ENCODE measurements around the gene PARP8. TPM values are rescaled to one million over a fixed set of nuclear protein-coding genes. Genes with fewer than 3 reads are reported as not detected.

PARP8 gene
- total and polyA plus RNA-seq, 9 donors, result 4.4 to 21.4 (median 18.4) TPM

DNA sequence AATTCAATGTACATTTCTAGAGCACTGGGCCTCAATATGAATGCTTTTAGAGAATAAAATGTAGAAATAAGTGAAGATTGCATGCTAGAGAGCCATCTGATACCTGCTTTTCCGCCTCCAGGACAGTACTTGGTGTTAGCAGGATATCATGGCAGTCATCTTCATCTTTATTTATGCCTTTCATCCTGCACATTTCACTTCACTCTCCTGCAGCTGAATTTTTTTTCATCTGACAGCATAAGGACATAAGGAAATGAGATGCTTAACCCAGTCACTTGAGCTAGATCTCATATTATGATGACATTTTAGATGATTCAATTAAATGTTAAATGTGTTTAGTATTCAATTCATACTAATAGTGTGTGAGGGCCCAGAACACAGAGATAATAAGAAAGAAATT lies 162.6 kb downstream of the PARP8 start:
- no peaks in the 10 kb centered on the region for H3K9me3 ChIP-seq
- H3K27ac ChIP-seq, result no peak overlapping the region
- H3K27me3 ChIP-seq, result no peaks in the 10 kb centered on the region
- no peaks in the 10 kb centered on the region for H3K4me1 ChIP-seq (ENCODE audit: insufficient read depth)
- TF ChIP-seq, protein P1, sequence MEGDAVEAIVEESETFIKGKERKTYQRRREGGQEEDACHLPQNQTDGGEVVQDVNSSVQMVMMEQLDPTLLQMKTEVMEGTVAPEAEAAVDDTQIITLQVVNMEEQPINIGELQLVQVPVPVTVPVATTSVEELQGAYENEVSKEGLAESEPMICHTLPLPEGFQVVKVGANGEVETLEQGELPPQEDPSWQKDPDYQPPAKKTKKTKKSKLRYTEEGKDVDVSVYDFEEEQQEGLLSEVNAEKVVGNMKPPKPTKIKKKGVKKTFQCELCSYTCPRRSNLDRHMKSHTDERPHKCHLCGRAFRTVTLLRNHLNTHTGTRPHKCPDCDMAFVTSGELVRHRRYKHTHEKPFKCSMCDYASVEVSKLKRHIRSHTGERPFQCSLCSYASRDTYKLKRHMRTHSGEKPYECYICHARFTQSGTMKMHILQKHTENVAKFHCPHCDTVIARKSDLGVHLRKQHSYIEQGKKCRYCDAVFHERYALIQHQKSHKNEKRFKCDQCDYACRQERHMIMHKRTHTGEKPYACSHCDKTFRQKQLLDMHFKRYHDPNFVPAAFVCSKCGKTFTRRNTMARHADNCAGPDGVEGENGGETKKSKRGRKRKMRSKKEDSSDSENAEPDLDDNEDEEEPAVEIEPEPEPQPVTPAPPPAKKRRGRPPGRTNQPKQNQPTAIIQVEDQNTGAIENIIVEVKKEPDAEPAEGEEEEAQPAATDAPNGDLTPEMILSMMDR (IDR thresholded peaks at IDR 0.05), result no peak
- TF ChIP-seq EP300 (IDR thresholded peaks at IDR 0.05), result no peak
- no peak for TF ChIP-seq POLR2A (IDR thresholded peaks at IDR 0.05)
- H3K4me3 ChIP-seq, result no peak overlapping the region
- 95 to 100% (median 96%) methylated on average over 1 of the region's 1 CpG for WGBS, 3 donors
- H3K36me3 ChIP-seq, result no peaks in the 10 kb centered on the region
- DNase-seq, result no peak
- intact Hi-C loops (cut with DNase I), result no loop called here

DNA sequence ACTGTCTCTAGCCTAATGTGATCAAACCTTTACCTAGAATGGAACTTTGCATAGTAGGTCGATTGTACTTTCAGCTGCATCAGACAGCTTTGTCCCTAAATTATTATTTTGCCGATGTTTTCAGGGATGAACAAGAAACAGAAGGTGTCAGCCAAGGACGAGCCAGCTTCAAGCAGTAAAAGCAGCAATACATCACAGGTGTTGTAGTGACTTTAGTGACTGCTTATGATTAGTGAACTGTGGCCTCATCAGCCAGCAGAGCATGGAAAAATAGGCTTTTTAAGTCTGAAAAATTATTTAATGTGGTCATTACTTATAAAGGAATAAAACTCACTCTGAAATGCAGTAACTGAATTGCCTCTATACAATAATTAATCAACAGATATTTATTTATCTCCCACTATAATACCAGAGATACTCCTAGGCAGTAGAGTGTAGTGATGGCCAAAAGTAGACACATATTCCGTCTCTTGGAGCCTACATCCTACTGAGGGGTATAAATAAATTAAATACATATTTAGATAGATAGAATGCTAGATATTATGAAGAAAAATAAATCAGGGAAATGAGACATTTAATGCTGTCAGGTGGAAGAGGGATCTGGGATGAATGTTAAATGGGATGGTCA lies 166.3 kb downstream of the PARP8 start:
- no peak for DNase-seq
- H3K9me3 ChIP-seq, result no peaks in the 10 kb centered on the region
- no peak overlapping the region for H3K4me3 ChIP-seq
- H3K27ac ChIP-seq, result no peak overlapping the region
- intact Hi-C loops (cut with DNase I), result no loop called here
- H3K27me3 ChIP-seq, result no peaks in the 10 kb centered on the region
- no peak for TF ChIP-seq EP300 (IDR thresholded peaks at IDR 0.05)
- TF ChIP-seq, protein P1 (IDR thresholded peaks at IDR 0.05), result no peak
- no peak for TF ChIP-seq POLR2A (IDR thresholded peaks at IDR 0.05)
- H3K36me3 ChIP-seq, result no peaks in the 10 kb centered on the region
- no peaks in the 10 kb centered on the region for H3K4me1 ChIP-seq (ENCODE audit: insufficient read depth)
- WGBS, 3 donors, result 87 to 90% (median 88%) methylated on average over 4 of the region's 4 CpGs

DNA sequence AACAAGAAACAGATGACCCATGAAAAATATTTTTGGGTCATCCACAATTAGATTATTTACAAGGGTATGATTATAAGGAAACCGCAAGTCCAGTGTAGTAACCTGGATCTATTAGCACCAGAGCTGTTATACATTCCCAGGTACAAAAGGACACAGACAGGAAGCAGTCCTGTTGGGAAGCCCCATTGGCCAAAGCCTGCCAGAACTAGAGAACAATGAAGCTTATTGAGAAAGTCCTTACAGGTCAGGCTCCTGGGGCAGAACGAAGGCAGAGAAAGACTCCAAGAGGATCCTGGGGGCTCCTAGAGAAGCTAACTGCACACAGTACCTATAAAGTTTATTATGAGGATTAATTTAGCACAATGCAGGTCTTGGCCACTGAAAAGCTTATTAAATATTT lies 169.9 kb downstream of the PARP8 start:
- no peaks in the 10 kb centered on the region for H3K4me1 ChIP-seq (ENCODE audit: insufficient read depth)
- WGBS, 3 donors, result 90 to 96% (median 94%) methylated on average over 2 of the region's 2 CpGs
- no peaks in the 10 kb centered on the region for H3K36me3 ChIP-seq
- TF ChIP-seq, protein P1 (IDR thresholded peaks at IDR 0.05), result no peak
- TF ChIP-seq POLR2A (IDR thresholded peaks at IDR 0.05), result no peak
- no peak for TF ChIP-seq EP300 (IDR thresholded peaks at IDR 0.05)
- no peak overlapping the region for H3K4me3 ChIP-seq
- no peaks in the 10 kb centered on the region for H3K27me3 ChIP-seq
- intact Hi-C loops (cut with DNase I), result no loop called here
- no peak for DNase-seq
- no peaks in the 10 kb centered on the region for H3K9me3 ChIP-seq
- no peak overlapping the region for H3K27ac ChIP-seq

DNA sequence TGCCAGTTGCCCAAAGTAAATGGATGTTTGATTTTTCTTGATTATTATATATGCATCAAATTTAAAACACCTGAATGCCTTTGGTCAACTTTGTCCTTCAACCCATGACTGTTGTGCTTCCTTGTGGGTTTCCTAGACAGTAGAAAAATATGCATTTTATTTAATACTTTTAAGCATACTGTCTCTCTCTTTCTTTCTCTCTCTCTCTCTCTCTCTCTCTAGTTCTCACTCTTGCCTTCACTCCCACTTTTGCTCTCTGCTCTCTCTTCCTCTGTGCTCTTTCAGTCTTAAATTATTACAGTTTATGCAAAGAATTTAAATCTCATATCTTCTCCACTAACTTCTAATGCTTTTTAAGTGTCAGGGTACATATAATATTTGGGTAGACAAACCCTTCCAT lies 173.0 kb downstream of the PARP8 start:
- no peak for DNase-seq
- Histone ChIP-seq H3K4me3 (no peak overlapping the region), H3K27me3 (no peaks in the 10 kb centered on the region), H3K9me3 (no peaks in the 10 kb centered on the region), H3K27ac (no peak overlapping the region), H3K36me3 (no peaks in the 10 kb centered on the region), H3K4me1 (ENCODE audit: insufficient read depth) (no peaks in the 10 kb centered on the region)
- intact Hi-C loops (cut with DNase I), result no loop called here
- TF ChIP-seq EP300 (IDR thresholded peaks at IDR 0.05) (no peak), POLR2A (IDR thresholded peaks at IDR 0.05) (no peak)
- TF ChIP-seq, protein P1 (IDR thresholded peaks at IDR 0.05), result no peak

Measured in ovary (tissue), 9 donors.